AG09309 (cell line): ENCODE measurements around the gene CELSR1.

Experiments used
- DNase-seq: peaks from one replicate; pipeline ENCODE4 v3.0.0-alpha.2; 2010; ENCODE audit warnings: low read depth
- H3K4me3 ChIP-seq: 2 replicates; pipeline ENCODE4 v1.5.1; 2011; ENCODE audit warnings: mild to moderate bottlenecking, low read depth, low read length, moderate library complexity; ENCODE audit not compliant: control insufficient read depth
- TF ChIP-seq, protein P1 (sequence below): IDR thresholded peaks from 2 replicates; pipeline ENCODE4 v1.5.1; 2011; ENCODE audit warnings: mild to moderate bottlenecking, low read depth, low read length, inconsistent platforms; ENCODE audit not compliant: insufficient read depth, control insufficient read depth; ENCODE audit errors: missing control alignments

The CELSR1 gene

DNA sequence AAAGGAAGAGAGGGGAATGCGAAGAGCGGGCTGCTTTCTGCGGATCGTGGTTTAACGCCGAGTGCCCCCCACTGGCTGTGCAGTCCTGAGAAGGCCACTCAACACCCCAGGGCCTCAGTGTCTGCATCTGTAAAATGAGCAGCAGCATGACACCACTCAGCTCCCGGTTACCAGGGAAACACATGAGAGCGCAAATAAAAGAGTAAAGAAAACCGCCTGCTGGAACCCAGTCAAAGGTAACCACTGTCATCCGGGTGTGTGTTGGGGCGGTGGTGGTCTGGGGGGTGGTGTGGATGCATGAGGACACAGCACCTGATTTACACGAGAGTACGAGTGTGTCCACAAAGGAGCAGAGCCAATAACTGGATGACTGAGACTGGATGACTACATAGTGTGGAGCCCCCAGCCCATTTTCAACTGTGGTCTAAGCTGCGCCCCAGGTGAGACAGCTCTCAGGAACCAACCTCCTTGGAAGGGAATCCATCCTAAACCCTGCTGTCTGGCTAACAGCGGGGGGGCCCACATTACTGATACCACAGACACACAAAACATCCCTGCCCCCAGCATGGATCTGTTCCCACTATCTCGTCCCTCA lies 5.7 kb downstream of the CELSR1 start:
- TF ChIP-seq, protein P1, sequence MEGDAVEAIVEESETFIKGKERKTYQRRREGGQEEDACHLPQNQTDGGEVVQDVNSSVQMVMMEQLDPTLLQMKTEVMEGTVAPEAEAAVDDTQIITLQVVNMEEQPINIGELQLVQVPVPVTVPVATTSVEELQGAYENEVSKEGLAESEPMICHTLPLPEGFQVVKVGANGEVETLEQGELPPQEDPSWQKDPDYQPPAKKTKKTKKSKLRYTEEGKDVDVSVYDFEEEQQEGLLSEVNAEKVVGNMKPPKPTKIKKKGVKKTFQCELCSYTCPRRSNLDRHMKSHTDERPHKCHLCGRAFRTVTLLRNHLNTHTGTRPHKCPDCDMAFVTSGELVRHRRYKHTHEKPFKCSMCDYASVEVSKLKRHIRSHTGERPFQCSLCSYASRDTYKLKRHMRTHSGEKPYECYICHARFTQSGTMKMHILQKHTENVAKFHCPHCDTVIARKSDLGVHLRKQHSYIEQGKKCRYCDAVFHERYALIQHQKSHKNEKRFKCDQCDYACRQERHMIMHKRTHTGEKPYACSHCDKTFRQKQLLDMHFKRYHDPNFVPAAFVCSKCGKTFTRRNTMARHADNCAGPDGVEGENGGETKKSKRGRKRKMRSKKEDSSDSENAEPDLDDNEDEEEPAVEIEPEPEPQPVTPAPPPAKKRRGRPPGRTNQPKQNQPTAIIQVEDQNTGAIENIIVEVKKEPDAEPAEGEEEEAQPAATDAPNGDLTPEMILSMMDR, result no peak
- no peak for DNase-seq
- H3K4me3 ChIP-seq, result no peak overlapping the region

DNA sequence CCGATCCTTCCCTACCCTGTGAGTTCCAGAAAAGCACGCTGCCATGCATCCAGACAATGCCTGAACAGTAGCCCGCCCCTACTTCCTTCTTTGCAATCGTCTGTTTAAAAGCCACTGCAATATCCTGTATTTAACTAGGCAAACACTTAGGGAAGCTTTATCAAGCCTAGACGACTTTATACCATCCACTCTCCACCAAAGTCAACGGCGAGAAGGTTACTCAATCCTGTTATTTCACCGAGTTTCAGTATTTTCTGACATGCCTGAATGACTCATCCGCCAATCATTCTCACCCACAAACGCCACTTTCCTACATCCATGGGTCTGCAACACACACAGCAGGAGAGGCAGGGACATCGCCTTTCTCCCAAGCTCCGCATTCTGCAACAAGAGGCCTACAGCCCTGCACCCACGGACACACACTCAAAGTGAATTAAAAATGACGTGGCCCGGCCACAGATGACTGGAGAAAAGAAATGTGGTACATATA lies 9.3 kb downstream of the CELSR1 start:
- TF ChIP-seq, protein P1, result no peak
- no peak overlapping the region for H3K4me3 ChIP-seq
- DNase-seq, result peak; percentile 56

- H3K4me3 ChIP-seq, result no peak overlapping the region
- no peak for DNase-seq
- TF ChIP-seq, protein P1, result no peak
These were observed 11.1 kb downstream of the CELSR1 start for GRCh38 chr22:46526244-46526839.

DNA sequence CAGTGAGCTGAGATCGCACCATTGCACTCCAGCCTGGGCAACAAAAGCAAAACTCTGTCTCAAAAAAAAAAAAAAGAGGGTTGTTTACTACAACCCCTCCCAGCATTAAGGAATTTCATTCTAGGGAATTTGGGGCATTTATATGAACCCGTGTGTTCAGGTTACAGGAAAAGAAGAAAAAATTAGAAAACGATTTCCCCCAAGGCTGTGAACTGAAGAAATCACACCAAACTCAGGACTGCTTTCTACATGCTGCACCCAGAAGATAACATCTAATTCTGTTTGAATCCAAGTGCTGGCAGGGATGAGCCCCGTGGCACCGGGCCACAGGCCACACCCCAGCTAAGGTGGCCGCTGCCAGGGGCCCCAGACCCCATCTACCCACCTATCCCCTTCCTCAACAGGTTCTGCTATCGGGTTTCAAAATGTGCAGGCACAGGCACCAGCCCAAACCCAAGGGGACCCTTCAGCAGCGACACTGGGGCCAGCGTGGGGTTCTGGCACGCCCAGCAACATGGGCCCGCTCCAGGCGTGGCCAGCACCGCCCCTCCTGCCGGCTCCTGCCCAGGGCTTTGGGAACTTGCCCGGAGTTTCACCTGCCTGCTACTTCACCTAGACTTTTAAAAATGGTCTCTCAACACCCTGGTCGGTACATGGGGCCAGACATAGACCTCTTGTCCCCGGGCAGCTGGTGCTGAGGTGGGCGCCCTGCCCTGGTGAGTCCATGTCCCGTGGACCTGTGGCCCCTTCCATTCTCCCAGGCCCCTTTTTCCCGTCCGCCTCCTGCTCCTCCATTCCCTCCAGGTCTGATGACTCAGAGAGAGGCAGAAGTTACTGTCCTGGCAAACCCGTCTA lies 11.8 kb downstream of the CELSR1 start:
- TF ChIP-seq, protein P1, result no peak
- no peak overlapping the region for H3K4me3 ChIP-seq

DNA sequence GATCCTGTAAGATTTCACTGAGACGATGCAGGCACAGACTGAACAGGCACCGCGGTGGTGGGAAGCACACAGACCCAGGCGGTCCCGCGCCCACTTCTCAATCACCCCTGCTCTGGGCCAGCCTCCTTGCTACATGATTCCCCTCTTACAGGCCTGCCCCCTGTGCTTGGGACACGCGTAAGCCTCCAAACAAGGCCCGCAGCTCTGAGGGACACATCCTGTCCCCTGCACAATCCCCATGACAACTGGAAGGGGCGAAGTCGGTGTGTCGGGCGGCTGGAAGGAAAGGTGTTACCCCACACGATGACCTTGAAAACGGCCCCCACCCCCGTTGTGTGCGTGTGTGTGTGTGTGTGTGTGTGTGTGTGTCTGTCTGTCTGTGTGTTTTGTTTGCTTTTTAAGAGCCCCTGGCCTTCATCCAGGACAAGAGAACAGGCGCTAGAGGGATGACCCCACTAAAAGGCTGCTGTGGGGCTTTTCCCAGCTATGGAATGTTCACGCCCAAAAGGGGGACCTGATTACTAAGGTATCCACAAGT lies 13.1 kb downstream of the CELSR1 start:
- no peak for DNase-seq
- TF ChIP-seq, protein P1, result no peak
- no peak overlapping the region for H3K4me3 ChIP-seq

More for the DNA sequence above, 11.8 kb downstream of the CELSR1 start:
- DNase-seq, result no peak

DNA sequence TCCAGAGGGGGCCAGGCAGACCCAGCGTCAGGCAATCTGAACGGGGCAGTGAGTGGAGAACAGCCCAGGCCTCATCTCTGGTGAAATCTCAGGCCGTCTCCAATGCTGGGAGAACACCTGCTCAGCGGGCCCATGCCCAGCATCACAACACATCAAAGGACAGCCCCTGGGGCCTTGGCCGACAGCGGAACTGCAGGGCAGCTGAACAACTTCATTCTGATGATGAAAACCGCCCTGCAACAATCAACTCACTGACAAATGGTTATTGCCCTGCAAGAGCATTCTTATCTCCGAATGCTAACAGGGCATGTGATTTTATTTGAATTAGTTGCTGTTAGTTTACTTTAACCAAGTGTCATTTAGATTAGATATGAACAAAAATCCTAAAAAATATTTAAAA lies 14.6 kb downstream of the CELSR1 start:
- TF ChIP-seq, protein P1, result no peak
- no peak for DNase-seq
- H3K4me3 ChIP-seq, result no peak overlapping the region
